ENCODE measurements around the gene NPR3.

DNA sequence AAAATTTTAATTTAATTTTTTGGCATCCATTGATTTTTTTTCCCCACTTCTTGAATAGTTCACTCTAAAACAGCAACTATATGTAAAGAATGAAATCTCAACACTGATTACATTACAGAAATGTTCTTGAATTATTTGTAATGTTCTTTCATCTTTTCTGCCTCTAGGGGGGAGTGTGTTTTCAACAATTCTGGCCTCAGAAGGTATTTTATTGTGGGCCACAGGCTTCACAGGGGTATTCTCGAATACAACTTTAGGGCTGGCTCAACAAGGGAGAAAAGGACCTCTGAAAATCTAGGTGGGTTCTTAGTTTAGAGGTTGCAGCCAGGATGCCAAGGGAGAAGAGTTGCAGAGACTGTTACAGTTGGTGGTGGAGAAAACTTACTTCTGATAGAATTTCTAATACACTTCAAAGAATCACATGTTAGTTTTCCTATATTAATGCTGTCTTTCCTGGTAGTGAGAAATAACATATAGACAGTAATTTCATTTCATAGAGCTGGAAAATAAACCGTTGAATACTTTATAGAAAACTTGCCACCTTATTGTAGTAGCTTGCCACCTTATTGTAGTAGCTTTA is 3.6 kb upstream of the NPR3 start:
- TF ChIP-seq SUZ12 (IDR thresholded peaks at IDR 0.05; ENCODE audit: extremely low read depth, insufficient read depth, insufficient read length) (no peak), YY1 (IDR thresholded peaks at IDR 0.05; ENCODE audit: insufficient read depth, insufficient read length) (no peak), ZNF274 (IDR thresholded peaks at IDR 0.05; ENCODE audit: low read depth, low read length) (no peak)
